Fibroblast of skin of back (primary cell): ENCODE results near the gene NUB1.
A peak's percentile ranks its signal among the peaks of the same experiment; 100 is the strongest.

ENCODE experiments used
- DNase-seq: peaks from one replicate; pipeline ENCODE4 v3.0.0-alpha.2; 2013

NUB1 gene

DNA sequence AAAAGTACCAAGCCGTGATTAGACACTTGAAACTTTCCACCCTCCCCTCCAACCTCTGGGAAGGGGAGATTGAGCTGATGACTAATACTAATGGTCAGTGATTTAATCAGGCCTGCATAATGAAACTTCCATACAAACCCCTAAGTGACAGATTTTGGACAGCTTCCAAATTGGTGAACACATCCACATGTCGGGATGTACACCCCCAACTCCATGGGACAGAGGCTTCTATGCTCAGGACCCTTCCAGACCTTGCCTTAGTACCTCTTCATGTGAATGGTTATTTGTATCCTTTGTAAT is 4.8 kb downstream of the NUB1 start:
- no peak for DNase-seq

GRCh38 chr7:151347200-151347599 is 5.6 kb downstream of the NUB1 start:
- DNase-seq = no peak

DNA sequence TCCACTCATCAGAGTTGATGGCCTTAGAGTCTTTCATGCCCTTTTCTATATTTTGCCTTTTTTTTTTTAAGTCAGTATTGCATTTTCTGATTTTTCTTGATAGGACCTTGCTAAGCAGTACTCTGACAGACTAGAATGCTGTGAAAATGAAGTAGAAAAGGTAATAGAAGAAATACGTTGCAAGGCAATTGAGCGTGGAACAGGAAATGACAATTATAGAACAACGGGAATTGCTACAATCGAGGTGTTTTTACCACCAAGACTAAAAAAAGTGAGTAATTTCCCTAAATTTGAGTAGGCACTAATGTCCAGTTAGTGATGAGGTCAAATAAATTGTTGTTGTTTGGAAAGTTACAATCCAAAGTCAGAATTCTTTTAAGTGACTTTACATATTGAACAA is 7.4 kb downstream of the NUB1 start:
- DNase-seq = no peak

DNA sequence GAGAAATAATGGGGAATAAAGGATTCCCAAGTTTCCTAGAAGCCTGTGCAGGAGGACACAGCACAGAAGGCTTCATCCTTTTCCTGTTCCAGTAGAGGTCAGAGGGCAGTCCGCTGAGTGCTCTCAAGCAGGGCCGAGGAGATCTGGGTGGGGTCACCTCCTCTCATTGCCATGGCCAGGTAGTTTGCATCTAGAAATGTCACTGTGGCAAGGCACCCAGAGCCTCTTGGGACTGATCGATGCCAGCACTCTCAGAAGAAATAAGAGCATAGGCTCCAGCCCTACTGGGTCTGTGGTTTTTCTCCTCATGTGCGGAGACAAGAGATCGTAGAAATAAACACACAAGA is 7.9 kb downstream of the NUB1 start:
- no peak for DNase-seq

DNA sequence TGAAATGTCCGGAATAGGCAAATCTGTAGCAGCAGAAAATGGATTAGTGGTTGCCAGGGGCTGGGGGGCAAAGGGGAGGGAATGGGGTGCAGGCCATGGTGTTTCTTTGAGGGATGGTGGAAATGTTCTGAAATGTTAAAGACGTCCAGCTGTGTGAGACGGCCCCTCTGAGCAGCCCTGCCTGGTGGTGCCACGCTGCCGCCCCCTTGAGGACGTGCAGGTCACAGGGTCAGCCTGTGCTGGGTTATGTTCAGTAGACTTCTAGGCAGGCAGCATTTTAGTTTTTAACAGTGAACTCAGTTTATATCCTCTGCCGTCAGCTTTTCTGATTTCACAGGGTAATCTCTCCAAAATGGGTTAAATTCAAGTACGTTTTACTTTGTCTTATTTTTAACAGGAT is 9.4 kb downstream of the NUB1 start:
- DNase-seq = no peak

DNA sequence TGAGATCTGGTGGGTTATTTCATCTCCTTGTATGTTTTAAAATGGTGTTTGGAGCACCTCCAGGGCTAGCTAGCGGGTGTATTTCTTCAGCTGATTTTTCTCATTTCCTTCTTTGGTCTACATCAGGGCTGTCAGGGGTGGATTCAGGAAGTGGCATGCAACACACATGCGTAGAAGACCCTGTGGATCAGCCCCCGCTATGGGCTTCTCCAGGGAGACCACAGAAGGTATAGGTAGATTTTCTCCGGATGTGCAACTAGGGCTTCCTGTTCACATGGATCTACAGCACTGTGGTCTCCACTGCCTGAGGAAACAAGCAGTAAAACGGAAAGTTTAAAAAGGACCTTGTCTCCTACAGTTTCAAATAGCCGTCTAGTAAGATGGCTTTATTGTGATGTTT is 10.4 kb downstream of the NUB1 start:
- no peak for DNase-seq

GRCh38 chr7:151352512-151352911 is 10.9 kb downstream of the NUB1 start:
- DNase-seq = no peak

GRCh38 chr7:151361193-151361959 is 19.8 kb downstream of the NUB1 start:
- DNase-seq = no peak

DNA sequence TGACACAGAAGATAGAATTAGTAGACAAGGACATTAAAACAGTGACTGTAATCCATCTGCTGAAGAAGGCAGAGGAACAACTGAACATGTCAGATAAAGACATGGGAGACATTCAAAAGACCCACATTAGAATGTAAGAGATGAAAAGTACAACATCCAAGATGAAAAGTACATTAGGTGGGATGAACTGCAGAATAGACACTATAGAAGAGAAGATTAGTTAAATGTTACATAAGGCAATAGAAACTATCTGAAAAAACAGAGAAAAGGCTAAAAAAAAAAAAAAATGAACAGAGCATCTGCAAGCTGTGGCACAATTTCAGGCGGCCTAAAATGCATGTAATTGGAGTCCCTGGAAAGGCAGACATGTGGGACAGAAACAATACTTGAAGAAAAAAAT is 21.6 kb downstream of the NUB1 start:
- DNase-seq = no peak

- peak; percentile 53 for DNase-seq
These were observed 24.7 kb downstream of the NUB1 start for GRCh38 chr7:151366166-151366879.

GRCh38 chr7:151366880-151367222 is 25.2 kb downstream of the NUB1 start:
- peak; percentile 85 for DNase-seq

DNA sequence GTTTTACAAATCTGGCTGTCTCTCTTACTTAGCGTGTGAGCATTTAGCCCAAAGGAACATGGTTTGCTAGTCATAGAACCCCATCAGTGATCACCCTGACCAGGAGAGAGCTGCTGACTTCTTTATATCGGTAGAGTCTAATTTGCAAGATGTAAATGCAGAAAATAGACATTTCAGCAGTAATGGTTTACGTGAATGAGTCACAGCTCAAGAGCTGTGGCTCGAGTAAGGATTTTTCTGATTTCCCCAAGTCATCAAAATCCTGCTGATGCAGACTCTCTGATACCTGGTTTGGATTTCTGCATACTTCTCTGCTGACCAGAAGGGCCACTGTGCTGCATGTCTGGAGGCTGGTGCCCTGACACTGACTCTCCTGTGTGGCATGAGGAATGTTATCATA is 25.7 kb downstream of the NUB1 start:
- DNase-seq = peak; percentile 38

GRCh38 chr7:151368136-151368571 is 26.5 kb downstream of the NUB1 start:
- peak; percentile 68 for DNase-seq

- no peak for DNase-seq
These were observed 29.7 kb downstream of the NUB1 start for GRCh38 chr7:151371266-151371665.

DNA sequence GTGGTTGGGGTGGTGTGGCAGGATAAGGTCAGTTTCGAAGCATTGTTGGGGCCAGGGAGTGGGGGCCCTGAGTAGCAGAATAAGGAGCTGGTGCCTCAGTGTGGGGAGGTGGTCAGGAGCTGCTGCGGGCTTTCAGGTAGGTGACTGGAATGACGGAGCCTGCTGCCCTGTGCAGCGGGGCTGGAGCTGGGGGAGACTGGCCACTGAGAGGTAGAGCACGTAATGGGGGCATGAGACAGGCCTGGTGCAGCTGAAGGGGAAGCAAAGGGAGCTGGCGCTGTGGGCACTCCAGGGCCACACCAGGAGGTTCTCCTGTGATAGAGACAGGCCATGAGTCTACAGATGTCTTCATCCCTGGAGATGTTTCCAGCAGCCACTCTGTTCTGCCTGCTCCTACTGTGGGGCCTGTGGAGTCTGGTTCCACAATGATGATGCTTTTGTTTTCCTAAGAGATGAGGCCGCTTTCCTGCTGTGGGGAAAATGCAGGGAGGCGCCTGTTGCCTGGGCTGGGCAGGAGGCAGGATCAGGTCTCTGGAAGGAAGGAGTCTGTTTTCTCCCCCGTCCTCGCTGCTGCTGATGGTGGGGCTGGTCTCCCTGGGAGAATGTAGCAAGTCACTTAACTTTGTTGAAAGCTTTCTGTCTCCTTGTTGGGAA is 31.1 kb downstream of the NUB1 start:
- DNase-seq = no peak

- no peak for DNase-seq
These were observed 32.0 kb downstream of the NUB1 start for GRCh38 chr7:151373599-151373998.

- no peak for DNase-seq
These were observed 32.5 kb downstream of the NUB1 start for GRCh38 chr7:151374139-151374538.

GRCh38 chr7:151374726-151375125 is 33.1 kb downstream of the NUB1 start:
- no peak for DNase-seq

DNA sequence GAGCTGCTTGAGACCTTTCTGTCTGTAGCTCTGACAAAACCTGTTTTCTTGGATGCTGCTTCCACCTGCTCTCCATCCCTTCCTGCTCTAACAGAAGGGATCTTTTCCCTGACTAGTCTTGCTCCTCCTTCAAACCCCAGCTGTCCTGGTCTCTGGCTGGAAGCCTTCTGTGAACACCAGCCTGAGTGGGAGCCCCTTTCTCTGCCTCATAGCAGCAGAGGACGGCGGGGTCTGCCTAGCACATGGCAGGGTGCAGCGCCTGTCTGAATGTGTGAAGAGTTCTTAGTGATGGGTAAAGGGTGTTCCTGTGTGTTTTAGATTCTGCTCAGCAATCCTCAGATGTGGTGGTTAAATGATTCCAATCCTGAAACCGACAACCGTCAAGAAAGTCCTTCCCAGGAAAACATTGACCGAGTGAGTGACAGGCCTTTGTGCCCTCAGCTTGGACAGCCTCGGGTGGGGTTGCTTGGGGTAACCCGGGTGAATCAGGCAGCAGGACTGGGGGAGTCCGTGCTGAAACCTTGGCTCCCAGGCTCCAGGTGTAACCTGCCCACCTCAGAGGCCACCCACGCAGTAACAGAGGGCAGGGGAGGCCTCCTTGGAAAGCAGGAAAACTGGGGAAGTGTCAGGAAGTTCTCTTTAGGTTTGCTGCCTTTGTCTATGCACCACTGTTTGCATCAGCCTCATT is 34.1 kb downstream of the NUB1 start:
- no peak for DNase-seq

- DNase-seq = no peak
These were observed 34.7 kb downstream of the NUB1 start for GRCh38 chr7:151376218-151376902.

- no peak for DNase-seq
These were observed 35.8 kb downstream of the NUB1 start for GRCh38 chr7:151377406-151377805.

GRCh38 chr7:151378011-151378410 is 36.4 kb downstream of the NUB1 start:
- no peak for DNase-seq
